HG02938 (cell line): ENCODE results near the gene FLNA.
A peak's percentile ranks its signal among the peaks of the same experiment; 100 is the strongest.

Source experiments
- ATAC-seq: cut with Tn5 transposase; IDR thresholded peaks from one replicate; pipeline ENCODE4 v1.9.1; 2021; ENCODE audit warnings: mild to moderate bottlenecking, moderate library complexity; ENCODE audit not compliant: unreplicated experiment

The FLNA gene

DNA sequence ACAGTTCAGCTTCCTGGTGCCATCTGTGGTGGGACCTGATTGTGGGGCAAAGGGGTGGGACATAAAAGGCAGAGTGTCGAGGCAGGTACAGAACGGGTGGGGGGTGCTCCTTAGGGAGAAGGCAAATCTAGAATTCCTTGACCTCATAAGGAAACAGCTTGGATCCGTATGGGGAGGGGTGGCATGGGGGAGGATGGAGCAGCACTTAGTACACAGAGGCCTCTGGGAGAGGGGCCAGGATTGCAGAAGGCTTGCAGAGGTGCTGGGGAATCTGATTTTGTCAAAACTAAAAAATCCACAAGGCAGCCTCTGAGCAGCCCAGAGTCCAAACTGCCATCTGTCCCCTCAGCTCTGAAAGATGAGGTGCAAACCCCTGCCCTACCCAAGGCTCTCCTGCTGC is 2.3 kb upstream of the FLNA start:
- no peak for ATAC-seq

GRCh38 chrX:154375156-154375504 is 696 bp upstream of the FLNA start:
- no peak for ATAC-seq

- ATAC-seq = no peak
Observed at GRCh38 chrX:154373340-154374306, 811 bp downstream of the FLNA start.

DNA sequence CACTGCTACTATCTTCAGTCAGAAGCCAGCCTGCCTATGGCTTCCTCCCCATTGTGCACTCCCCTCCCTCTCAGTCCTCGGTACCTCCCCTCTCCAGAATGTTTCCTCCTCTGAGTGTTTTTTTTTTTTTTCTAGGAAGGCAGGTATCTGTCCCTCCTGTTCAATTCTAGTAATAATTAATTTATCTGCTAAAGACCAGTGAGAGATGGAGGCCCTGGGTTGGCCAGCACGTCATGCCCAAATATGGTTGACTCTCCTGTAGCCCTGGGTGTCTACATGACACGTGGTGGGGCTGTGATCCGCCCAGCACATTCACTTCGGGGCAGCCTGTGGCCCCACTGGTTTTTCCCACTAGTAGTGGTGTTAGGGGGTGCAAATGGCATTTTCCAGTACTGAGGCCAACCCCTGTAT is 1.8 kb downstream of the FLNA start:
- ATAC-seq = no peak

GRCh38 chrX:154371789-154372300 is 2.6 kb downstream of the FLNA start:
- ATAC-seq = peak; percentile 4

- ATAC-seq = peak; percentile 58
Observed at GRCh38 chrX:154371017-154371788, 3.2 kb downstream of the FLNA start.

DNA sequence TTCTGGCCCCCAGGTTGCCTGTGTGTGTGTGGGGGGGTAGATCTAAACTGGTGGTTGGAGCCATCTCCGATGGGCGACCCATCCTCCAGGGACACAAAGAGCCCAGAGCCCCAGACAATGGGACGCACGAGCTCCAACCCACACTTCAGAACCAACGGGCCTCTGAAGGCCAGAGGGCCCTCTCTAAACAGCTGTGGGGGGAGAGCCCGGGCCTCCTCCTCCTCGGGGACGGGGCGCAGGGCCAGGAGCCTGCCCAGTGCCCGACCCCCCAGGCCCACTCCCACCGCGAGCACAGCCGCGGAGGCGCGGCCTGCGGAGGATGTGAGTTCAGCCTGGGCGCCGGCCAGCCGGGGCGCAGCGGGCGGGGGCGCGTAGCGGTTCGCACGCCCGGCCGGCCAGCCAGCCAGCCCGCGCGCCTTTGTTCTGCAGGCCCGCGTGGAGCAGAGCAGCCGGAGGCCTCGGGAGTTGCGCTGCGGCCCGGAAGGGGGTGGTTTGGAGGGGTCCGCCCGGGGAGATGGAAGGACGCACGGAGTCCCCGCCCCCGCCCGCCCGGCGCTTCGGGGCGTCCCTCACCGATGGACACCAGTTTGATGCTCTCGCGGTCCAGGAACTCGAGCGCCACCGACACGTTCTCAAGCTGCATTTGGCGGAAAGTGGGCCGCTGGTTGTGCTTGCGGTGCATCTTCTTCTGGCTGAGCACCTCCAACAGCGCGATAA is 4.0 kb downstream of the FLNA start:
- no peak for ATAC-seq

DNA sequence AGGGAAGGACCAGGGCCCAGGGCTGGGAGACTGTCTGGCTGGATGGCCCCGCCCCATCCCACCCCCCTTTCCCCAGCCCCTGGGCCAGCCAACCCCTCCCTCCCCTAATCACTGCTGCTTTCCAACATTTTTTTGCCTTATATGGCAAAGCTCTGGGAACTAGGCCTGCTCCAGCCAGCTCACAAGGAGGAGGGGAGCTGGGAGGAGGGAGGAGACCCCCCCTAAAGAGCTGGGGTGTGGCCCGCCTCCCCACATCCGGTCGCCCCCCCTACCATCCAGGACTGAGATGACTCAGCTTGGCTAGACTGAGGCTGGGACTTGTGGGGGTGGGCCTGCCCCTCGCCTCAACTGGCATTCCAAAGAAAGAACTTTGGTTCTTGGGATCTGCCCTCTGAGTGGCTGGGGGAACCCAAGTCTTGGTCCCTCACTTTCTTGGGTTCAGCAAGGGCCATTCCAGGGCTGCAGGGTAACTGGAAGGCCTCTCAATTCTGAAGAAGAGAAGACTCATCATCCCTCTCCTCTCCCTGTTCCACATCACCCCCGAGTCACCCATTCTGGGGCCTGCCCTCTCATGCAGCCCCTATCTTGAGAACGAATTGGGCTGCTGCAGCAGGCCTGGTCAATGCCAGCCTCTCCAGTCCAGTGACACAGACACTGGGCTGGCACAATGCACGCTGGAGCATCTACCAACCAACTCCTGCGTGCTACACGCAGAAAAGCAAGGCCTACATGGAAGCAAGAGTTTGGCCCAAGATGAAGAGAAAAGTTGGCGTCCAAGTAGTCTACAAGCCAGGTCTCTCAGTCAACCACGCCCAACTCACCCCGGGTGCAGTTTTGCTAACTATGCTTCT is 4.8 kb downstream of the FLNA start:
- no peak for ATAC-seq

DNA sequence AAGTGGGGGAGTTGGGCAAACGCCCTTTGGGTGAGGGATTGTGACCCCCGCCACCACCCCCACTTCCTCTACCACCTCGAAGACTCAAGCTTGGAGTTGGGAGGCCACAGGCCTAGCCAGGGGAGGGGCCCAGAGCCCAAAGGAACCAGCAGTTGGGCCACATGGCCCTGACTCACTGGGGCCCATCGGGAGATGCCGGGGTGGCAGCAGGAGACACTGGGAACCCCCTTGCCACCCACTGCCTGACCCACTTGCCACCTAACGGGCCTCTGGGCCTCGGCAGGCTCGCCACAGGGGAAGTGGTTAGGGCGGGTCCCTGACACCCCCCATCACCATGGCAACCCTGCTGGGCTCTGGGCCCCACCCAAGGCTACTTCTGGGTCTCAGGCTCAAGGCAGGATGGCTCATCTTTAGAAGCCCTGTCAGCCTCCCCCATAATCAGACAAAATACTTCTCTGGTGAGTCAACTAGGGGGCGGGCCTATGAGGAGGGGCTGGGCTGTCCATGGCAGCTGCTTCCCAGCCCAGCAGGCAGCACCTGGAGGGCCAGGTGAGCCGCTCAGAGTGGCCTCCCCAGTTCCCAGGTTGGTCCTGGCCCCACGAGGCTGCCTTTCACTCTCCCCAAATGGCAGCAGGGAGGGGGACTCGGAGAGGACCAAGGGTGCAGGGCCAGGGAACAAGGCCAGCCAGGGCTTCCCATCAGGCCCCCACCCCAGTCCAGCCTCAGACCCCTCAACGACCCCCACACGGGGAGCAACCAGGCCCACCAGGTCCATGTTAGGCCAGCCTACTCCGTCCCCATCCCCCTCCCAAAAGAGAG is 5.6 kb downstream of the FLNA start:
- ATAC-seq = no peak

DNA sequence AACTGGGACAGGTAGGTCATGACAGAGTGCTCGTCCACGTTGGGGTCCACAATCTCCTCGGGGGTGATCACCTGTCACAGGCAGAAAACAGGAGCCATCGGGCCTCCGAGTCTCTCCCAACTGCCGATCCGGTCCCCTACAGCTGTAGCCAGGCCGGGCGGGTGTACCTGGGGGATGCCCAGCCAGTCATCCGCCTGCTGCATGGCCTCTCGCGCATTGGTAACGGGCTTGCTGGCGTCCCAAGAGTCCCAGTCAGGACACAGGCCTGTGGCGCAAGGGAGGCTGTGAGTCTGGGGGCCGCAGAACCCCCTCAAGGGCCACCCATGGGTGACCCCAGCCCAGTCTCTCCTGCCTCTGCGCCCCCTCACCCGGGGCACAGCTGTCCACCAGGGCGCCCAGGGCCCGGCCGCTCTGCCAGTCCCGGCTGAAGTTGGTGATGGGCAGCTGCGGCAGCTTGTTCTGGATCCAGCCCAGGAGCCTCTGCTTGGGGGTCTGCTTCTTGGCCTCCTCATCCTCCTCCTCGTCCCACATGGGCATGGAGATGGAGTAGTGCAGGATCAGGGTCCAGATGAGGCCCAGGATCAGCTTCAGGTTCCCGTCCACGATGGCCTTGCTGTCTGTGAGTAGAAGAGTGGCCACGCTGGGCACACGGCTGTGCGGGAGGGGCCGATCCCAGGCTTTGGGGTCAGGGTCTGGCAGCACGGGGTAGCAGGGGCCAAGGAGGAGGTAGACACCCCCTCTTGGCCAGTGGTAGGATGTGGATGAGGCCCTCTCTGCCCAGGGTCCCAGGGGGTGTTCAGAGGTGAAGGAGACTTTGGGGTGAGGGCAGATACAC is 6.7 kb downstream of the FLNA start:
- ATAC-seq = no peak

GRCh38 chrX:154366666-154367055 is 7.8 kb downstream of the FLNA start:
- ATAC-seq = no peak

- no peak for ATAC-seq
Observed at GRCh38 chrX:154365997-154366665, 8.3 kb downstream of the FLNA start.

DNA sequence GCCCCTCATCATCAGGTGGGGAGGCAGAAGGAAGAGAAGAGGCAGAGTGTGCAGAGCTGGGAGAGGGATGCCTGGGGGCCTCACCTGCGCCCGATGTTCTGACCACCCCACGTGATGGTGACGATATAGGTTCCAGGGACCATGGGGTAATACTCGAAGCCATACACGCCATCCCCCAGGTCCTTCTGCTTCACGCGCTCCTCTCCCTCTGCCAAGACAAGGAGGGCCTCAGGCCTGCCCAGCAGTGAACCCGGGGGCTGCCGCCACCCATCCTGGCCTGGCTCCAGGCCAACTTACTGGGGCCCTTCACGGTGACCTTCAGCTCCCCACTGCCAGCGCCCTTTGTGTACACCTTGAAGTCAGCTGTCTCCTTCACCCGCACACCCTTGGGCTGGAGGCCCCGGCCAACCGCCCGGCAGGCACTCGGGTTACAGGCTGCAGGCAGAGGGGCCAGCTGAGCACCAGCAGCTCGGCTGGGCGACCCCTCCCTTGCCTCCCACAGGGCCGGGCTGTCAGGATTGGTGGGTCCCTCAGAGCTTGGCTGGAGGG is 9.3 kb downstream of the FLNA start:
- ATAC-seq = no peak

DNA sequence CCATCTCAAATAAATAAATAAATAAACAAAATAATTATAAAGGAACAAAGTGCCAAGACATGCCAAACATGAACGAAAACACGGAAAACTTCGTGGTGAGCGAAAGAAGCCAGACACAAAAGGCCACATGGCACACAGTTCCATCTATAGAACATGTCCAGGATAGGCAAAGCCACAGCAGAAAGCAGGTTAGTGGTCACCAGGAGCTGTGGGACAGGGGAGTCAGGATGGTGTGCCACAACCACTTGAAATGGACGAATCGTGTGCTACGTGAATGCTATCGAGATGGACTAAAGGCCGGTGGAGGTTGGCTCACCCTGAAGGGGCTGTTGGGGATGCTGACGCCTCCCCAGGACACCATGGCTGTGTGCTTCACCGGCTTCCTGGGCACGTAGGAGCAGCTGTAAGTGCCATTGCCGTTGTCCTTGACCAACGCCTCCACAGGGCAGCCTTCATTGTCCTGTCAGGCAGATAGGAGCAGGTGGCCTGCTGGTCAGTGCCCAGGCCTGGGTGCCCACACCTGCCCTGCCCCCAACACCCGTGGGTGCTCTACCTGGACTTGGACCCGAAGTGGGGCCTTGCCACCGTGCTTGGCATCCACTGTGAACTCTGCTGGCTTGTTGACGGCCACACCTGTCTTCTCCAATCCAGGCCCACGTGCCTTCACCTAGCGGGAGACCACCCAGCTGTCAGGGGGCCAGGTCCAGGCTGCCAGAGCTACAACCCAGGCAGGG is 10.6 kb downstream of the FLNA start:
- ATAC-seq = no peak

GRCh38 chrX:154362085-154362742 is 12.2 kb downstream of the FLNA start:
- ATAC-seq = no peak

DNA sequence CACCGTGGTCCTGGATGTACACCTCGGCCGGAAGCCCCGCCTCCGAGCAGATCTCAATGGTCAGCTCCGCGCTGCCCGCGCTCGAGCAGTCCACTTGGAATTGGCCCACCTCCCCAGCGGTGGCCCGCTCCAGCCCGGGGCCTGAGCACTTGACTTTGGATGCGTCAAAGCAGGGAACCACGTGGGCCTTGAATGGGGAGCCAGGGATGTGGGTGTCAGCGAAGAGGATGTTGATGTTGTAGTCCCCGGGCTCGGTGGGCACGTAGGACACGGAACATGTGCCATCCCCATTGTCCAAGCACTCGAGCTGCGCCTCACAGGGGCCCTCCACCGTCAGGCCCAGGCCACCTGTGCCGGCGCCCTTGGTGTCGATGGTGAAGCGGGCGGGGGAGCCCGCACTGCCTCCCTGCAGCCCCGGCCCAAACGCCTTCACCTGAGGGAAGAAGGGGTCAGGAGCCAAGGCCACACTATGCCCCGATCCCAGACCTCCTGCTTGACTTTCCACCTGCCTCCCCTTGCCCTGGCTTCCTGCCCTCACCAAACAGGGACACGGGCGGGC is 14.2 kb downstream of the FLNA start:
- ATAC-seq = no peak
